IPS DF 19.7 (cell line): ENCODE data around the gene PLA2G4E.

ENCODE experiments used
- DNase-seq: peaks from one replicate; pipeline ENCODE4 v3.0.0-alpha.2; 2013; ENCODE audit warnings: low read depth, low spot score

The PLA2G4E gene

DNA sequence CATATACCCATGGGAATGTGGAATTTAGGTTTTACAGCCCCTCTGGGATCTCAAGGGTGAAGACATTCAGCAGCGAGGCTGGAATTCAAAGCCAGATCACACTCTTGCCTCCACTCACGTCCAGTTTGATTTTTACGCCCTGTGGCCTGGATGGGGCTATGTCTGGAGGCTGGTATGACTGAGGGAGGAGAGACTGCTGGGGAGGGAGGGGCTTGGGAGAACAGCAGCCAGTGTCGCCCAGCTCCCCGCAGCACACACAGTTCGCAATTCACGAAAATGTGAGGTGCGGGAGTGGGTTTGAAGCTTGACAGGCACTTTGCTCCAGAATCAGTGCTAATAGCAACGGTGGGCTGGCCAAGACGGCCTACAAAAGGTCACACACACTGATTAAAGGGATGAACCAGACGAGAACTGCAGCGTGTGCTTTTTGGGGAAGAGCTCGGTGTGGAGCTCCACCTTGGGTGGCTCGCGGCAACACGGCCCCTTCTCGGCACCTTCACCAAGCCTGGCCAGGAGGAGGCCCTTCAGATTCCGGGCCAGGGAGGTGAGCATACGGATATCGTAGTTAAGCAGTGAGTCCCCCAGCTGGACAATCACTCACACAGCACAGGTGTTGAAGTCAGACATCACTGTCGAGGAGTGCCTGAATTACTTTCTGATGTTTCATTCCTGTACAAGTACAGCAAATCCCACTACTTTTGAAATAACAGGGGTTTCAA, 64.9 kb downstream of the PLA2G4E start:
- no peak for DNase-seq

GRCh38 chr15:41955100-41955499, 65.7 kb downstream of the PLA2G4E start:
- DNase-seq: no peak

GRCh38 chr15:41954036-41954435, 66.8 kb downstream of the PLA2G4E start:
- no peak for DNase-seq

DNA sequence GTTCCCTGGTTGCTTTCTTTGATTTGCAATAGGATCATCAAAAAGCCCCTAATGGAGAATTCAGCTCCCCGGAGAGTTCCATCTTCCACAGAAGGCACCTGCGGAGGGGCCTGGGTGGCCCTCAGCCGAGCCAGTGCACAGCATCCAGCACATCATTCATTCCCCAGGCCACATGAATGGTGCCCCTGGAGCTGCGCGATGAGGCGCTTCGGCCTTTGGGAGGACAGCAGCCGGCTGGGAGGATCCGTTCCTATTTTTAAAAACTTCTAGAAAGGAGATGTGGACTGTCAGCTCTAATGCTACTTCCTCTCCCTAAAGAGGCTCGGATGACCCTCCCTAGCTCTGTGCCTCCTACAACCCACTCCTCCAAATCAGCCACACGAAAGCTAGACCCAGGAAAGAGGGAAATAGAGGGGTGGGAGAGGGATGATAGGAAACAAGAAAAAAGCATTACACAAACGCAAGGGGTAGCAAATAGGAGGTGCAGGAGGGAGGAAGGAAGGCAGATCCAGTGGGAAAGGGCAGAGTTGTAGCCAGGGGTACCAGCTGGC, 68.8 kb downstream of the PLA2G4E start:
- DNase-seq: no peak

DNA sequence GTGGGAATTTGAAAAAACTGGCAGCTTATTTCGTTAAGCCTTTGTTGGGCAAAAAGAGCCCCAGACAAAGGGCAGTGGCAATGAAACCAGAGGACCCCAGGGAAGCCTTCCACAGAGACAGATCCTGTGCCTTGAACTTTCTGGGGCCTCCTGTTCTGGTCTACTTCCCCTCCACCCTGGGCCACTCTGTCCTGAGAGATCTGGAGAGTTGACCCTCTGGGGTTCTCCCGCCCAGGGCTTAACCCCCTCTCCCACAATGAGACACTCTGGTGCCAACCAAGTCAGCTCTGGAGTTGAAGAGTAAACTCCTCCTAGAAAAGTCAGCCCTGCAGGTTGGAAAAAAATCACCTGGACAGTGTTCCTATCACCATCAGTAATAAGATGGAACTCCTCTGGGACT, 69.3 kb downstream of the PLA2G4E start:
- no peak for DNase-seq

DNA sequence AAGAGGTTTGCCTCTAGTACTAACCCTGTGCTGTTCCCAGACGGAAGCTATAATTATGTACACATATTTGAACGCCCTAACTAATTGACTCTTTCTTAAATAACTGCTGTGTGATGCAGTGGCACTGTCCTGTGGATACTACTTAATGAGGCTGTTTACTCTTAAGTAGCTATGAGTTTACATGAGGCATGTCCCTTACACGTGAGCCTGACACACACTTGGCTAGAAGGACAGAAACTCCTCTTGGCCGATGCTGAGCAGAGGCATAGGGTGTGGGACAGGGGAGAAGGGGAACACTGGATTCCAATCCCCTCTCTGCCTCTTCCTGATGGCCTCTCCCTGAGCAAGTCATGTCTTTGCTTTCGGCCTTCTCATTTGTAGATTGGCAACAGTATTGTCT, 70.4 kb downstream of the PLA2G4E start:
- no peak for DNase-seq

GRCh38 chr15:41950127-41950483, 70.7 kb downstream of the PLA2G4E start:
- DNase-seq: no peak

- DNase-seq: no peak
Measured at GRCh38 chr15:41949401-41950126, 71.3 kb downstream of the PLA2G4E start.

DNA sequence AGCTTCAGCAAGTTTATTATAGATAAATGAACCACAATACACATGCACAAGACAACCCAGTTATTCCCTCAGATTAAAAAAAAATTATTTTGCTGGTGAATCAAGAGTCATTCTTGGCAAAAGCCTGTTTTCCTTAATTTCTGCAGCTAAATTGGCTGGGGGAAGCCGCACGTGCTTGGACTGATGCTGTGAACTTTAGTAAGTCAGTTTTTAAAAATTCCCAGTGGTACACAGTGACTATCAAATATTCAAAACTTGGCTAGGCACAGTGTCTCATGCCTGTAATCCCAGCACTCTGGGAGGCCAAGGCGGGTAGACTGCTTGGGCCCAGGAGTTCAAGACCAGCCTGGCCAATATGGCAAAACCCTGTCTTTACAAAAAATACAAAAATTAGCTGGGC, 72.4 kb downstream of the PLA2G4E start:
- no peak for DNase-seq

DNA sequence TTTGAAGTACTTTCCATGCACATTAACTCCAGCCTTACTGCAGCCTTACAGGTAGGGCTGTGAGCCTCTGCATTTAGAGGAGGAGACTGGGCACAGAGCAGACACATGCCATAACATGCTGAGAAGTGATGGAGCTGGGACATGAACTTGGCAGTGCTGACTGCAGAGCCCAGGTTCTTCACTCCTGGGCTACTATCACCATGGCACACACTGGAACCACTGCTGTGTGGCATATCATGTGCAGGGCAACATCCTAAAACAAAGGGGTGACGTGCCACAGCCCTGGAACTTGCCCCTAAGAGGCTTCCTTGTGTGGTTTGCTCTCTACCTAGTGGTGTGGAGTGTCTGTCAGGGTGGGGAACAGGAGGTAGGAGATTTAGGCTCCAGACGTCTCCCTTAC, 73.9 kb downstream of the PLA2G4E start:
- DNase-seq: no peak

DNA sequence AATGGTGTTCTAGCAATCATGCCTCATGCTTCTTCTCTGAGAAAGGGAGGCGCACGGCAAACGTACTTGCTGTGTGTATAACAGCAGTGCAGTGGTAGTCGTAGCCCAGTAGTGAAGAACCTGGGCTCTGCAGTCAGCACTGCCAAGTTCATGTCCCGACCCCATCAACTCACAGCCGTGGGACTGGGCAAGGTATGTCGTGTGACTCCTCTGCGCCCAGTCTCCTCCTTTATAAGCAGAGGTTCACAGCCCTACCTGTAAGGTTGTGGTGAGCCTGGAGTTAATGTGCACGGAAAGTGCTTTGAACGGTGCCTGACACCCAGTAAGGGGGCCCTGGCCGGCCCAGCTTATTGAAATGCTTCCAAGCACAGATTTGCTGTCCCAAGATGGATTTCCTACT, 75.1 kb downstream of the PLA2G4E start:
- no peak for DNase-seq

- DNase-seq: no peak
Measured at GRCh38 chr15:41945221-41945620, 75.6 kb downstream of the PLA2G4E start.

DNA sequence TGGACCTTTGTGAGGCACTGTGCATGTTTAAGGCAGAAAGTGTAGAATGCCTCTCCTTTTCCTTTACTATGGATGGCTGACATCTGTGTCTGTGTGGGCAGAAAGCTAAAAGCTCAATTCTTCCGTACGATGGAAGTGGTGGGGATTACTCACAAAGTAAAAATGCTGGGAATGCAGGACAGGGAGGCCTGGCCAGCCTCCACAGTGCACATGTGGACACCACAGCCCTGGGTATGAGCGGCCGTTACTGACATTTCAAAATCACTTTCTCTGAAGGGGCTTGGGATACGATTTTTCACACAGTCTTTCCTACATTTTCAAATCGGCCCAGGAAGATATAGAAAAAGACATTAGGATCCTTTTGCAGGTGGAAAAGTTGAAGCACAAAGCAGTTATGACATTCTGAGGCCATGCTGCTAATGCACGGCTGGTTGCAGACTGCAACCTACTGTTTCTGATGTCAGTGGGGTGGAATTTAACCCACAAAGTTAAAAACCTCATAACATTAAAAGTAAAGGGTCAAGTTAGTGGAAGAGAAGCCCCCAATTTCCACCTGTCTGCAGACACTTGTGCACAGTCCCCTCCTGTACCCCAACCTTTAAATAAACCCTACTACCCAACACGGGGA, 76.4 kb downstream of the PLA2G4E start:
- DNase-seq: no peak

DNA sequence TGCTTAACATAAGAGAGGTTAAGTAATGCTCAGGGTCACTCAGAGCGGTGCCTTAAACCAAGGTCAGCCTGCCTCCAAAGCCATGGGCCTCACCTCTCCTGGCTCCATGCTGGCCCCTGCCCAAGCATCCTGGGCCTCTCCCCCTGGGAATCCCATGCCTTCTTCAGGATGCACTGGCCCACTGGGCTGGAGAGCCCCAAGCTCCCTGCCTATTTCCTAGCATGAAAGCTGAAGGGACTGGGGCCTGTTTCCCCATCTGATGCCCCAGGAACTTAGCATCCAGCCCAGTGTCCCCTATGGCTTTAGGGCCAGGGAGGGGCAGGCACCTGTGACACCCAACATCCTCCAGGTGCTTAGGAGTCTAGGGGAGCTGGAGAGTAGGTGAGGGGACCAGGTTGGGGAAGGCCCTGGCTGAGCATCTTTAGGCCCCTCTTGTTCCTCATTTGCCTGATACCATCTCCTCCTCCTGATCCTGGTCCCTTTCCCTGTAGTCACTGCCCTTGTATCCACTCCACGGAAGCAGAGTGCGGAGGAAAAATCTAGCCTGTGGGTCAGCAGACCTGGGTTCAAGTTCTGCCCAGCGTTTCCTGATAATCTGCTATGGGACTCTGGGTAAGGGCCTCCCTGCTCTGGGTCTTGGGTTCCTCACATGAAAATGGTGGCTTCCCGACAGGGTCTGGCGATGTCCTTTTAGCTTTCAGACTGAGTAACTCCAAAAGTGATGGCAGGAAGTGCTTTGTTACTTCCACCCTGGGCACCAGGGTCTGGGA, 77.1 kb downstream of the PLA2G4E start:
- DNase-seq: no peak

DNA sequence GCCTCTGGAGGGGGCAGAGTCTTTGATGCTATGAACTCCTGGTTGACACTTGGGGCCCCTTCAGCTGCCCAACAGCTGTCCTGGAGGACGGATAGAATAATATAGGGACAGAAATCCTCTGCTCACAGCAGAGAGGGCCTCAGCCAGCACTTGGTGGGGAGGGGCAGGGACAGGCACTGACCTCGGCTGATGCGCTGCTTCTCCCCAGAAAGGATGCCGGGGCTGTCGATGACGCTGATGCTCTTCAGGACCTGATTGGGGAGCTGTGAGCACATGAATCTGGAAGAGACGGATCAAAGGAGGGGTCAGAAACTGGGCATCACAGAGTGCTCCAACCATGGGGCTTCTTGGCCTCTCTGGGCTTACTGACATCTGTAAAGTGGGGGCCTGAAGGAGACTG, 78.0 kb downstream of the PLA2G4E start:
- DNase-seq: no peak

DNA sequence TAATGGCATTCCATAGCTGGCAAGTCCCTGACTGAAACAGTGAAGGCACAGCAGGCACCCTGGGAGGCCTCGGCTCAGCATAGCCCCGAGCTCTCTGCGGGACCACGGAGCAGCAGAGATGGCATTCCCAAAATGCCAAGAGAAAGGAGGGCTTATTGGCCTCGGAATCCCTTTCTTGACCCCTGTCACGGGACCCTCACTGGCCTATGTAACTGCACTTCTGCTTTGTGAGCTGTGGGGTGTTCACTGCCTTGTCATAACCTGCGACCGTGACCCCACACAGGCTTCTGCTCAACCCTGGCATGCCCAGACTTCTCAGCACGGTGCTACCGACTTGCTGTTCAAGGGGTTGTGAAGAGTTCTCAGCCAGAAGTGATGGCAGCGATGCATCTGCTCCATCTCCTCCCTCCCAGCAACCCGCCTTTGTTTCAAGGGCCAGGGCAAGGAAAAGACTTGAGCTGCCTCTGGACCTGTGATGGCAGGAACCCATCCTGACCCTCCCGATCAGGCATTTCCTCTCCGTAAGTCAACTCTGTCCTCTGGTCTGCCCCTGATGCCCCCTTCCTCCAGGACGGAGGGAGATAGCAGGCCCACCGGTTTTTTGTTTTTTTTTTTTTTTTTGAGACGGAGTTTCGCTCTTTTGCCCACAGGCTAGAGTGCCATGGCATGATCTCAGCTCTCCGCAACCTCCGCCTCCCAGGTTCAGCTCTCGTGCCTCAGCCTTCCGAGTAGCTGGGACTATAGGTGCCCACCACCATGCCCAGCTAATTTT, 79.0 kb downstream of the PLA2G4E start:
- no peak for DNase-seq

GRCh38 chr15:41940441-41940857, 80.4 kb downstream of the PLA2G4E start:
- DNase-seq: no peak

- DNase-seq: no peak
Measured at GRCh38 chr15:41939986-41940385, 80.9 kb downstream of the PLA2G4E start.

- no peak for DNase-seq
Measured at GRCh38 chr15:41937568-41937923, 83.3 kb downstream of the PLA2G4E start.

DNA sequence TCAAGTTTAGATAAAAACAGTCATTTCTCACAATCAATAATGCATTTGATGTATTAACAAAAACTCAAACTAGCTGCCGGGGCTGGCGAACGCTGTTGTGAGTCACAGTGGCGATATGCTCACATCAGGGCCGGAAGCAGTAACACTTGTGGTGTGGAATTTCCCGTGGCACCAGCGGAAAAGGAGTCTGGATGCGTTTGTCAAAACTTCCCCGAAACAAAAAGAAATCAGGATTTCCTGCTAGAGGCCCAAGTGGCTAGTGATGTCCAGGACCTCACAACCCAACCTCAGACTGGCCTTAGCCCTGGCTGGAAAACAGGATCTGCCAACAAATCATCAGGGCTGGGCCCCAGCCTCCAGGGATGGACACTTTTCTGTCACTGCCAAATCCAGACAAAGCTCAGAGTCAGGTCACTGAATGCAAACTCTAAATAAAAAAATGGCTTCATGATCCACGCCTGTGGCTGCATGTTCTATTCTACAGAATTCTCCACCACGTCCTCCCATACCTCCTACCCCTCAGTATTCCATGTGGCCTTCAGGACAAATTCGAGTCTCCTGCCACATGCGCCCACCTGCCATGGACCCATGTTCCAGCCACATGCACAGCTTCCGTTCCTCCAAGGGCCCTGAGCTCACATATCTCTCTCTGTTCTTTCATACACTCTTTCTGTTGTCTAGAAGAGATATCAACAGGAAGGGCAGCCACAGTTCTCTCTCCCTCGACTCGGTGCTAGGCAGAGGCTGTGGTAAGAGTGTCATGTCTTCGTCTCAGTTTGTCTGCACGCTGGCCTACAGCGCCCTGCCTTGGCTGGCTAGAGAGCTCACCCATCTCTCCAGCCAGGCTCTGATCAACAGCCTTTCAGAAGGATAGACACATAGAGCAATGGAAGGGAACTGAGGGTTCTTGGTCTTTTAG, 83.9 kb downstream of the PLA2G4E start:
- no peak for DNase-seq
